GM19452 (cell line): Measurements from ENCODE around the gene PAEP.
"Not testable (repeated sequence)": the region's sequence is repeated elsewhere in the genome, so short reads cannot be mapped to it uniquely, and the experiment has no call there.

Source experiments
- ATAC-seq: cut with Tn5 transposase; IDR thresholded peaks from one replicate; pipeline ENCODE4 v1.9.1; 2021; ENCODE audit not compliant: unreplicated experiment

PAEP gene

GRCh38 chr9:135525241-135526088 is 36.1 kb upstream of the PAEP start:
- no peak for ATAC-seq

GRCh38 chr9:135526089-135526729 is 35.3 kb upstream of the PAEP start:
- ATAC-seq, result no peak

- no peak for ATAC-seq
Observed at GRCh38 chr9:135526730-135527571, 34.6 kb upstream of the PAEP start.

- not testable (repeated sequence) for ATAC-seq
Observed at GRCh38 chr9:135528842-135529435, 32.6 kb upstream of the PAEP start.

- no peak for ATAC-seq
Observed at GRCh38 chr9:135530146-135530545, 31.4 kb upstream of the PAEP start.

- ATAC-seq, result no peak
Observed at GRCh38 chr9:135531096-135531495, 30.5 kb upstream of the PAEP start.

GRCh38 chr9:135533113-135533512 is 28.4 kb upstream of the PAEP start:
- no peak for ATAC-seq

- no peak for ATAC-seq
Observed at GRCh38 chr9:135533674-135534073, 27.9 kb upstream of the PAEP start.

GRCh38 chr9:135534192-135534711 is 27.3 kb upstream of the PAEP start:
- not testable (repeated sequence) for ATAC-seq

GRCh38 chr9:135534826-135535225 is 26.7 kb upstream of the PAEP start:
- not testable (repeated sequence) for ATAC-seq

- not testable (repeated sequence) for ATAC-seq
Observed at GRCh38 chr9:135535631-135536030, 25.9 kb upstream of the PAEP start.

GRCh38 chr9:135536216-135536615 is 25.3 kb upstream of the PAEP start:
- ATAC-seq, result no peak

GRCh38 chr9:135543262-135543894 is 18.2 kb upstream of the PAEP start:
- not testable (repeated sequence) for ATAC-seq

GRCh38 chr9:135544981-135545635 is 16.4 kb upstream of the PAEP start:
- no peak for ATAC-seq

- not testable (repeated sequence) for ATAC-seq
Observed at GRCh38 chr9:135545646-135546176, 15.8 kb upstream of the PAEP start, which contains the start of gene OBP2A. TSS of gene OBP2A (plus strand) at chr9:135546126. CDS start at chr9:135546181, 55 bp downstream.

GRCh38 chr9:135546792-135547617 is 14.6 kb upstream of the PAEP start:
- not testable (repeated sequence) for ATAC-seq

GRCh38 chr9:135547756-135548736 is 13.5 kb upstream of the PAEP start:
- ATAC-seq, result no peak
